Adrenal gland (tissue), 12 donors: ENCODE results near the gene AGPAT3. TPM values are rescaled to one million over a fixed set of nuclear protein-coding genes. Genes with fewer than 3 reads are reported as not detected.

Experiments used
- DNase-seq, 7 donors: peaks; one replicate each; pipeline ENCODE4 v3.0.0-alpha.2; 2019 to 2020
- H3K27ac ChIP-seq, 5 donors: fragments of 200-600 bp; sonication (generic) in 4 of 5; 1 replicate in 3 of 5; 2 replicates in 2 of 5; pipeline versions ENCODE4 v1.5.1 to v1.8.0; 2016 to 2020; ENCODE audit warnings: mild to moderate bottlenecking in 1 of 5
- H3K27me3 ChIP-seq: fragments of 200-600 bp; 2 replicates; pipeline ENCODE4 v1.8.0; 2021
- H3K36me3 ChIP-seq, 2 donors: fragments of 200-600 bp; replicated peaks in 1 of 2; 1 replicate in 1 of 2; 2 replicates in 1 of 2; pipeline versions ENCODE4 v1.5.1 to v1.8.0; 2018 to 2022
- H3K4me1 ChIP-seq, 2 donors: fragments of 200-600 bp; replicated peaks in 1 of 2; 1 replicate in 1 of 2; 2 replicates in 1 of 2; pipeline versions ENCODE4 v1.5.1 to v1.8.0; 2018 to 2021
- H3K4me3 ChIP-seq, 4 donors: fragments of 200-600 bp; sonication (generic) in 3 of 4; one replicate each; pipeline ENCODE4 v1.5.1; 2016 to 2018
- H3K9me3 ChIP-seq, 3 donors: fragments of 200-600 bp; sonication (generic) in 1 of 3; replicated peaks in 1 of 3; 1 replicate in 2 of 3; 2 replicates in 1 of 3; pipeline versions ENCODE4 v1.5.1 to v1.8.0; 2016 to 2021
- POLR2A ChIP-seq, 2 donors: fragments of 450-650 bp; IDR thresholded peaks; one replicate each; pipeline ENCODE4 v1.6.1; 2017; ENCODE audit warnings: antibody characterized with exemption in 2 of 2, mild to moderate bottlenecking in 2 of 2, moderate library complexity in 1 of 2
- WGBS, 4 donors: extraction: QIAGEN DNeasy Blood & Tissue Kit in 2 of 4; methylation state at CpG; one replicate each; pipeline versions ENCODE4 v1.1.5 to v1.1.7; 2013 to 2017; 5-methylcytosine and 5-hydroxymethylcytosine counted together
- intact Hi-C, 2 donors: fragments of 100-400 bp; cut with DNase I; formaldehyde crosslinking; loops; one replicate each; pipeline versions ENCODE4 v1.14.1 to v1.15.0; 2022 to 2023
- polyA plus RNA-seq, 3 donors: library from polyadenylated mRNA; stranded (reverse); fragments of 200-250 nt in 2 of 3; fragments of 350-450 nt in 1 of 3; fragmentation: Illumina TruSeq in 1 of 3; extraction: RNeasy Lipid Tissue Mini Kit (QIAGEN cat#74804) in 1 of 3; gene quantifications; one replicate each; pipeline ENCODE4 v1.2.3, GENCODE V29; 2013 to 2014
- total RNA-seq, 9 donors: library from RNA; depleted of rRNA in 4 of 9; stranded (reverse); fragments of >200 nt in 4 of 9; fragments of 120-200 nt in 1 of 9; fragmentation: NEBNext Ultra II Directional in 1 of 9; extraction: Animal tissue kit (Norgen Biotek cat#: 25700) in 1 of 9; gene quantifications; one replicate each; pipeline versions ENCODE4 v1.1.0 to v1.2.4, GENCODE V29; 2013 to 2023
- TF ChIP-seq, protein P1 (sequence below), 6 experiments: fragments of 450-650 bp in 4 of 6; fragments of 200-600 bp in 2 of 6; sonication (generic) in 1 of 6; IDR thresholded peaks; 1 replicate in 5 of 6; 2 replicates in 1 of 6; pipeline versions ENCODE4 v1.5.1 to v1.8.0; 2016 to 2021; ENCODE audit warnings: antibody characterized with exemption in 6 of 6, mild to moderate bottlenecking in 2 of 6, moderate library complexity in 1 of 6
- donor health status: healthy with polysubstance abuse.
- donor health status: Bipolar disorder and iron deficiency.
- donor health status: DM: yes; HTN: yes; CAD: no.
- donor health status: DM: no; HTN: no; CAD: no.
- donor health status: DM: no; HTN: no; CAD: no.
- donor health status: DM: yes; HTN: yes; CAD: no.

Gene AGPAT3
- total and polyA plus RNA-seq, 12 donors = 25.3 to 88.9 (median 47.8) TPM

- H3K36me3 ChIP-seq = no peaks in the 10 kb centered on the region
- H3K9me3 ChIP-seq = no peaks in the 10 kb centered on the region
- H3K27me3 ChIP-seq = no peaks in the 10 kb centered on the region
- no peak overlapping the region for H3K27ac ChIP-seq
- intact Hi-C loops = loop anchor here in 1 of 2 donors (10.0 kb wide), 1 partner anchor 45 kb away; no protein-coding TSS in a partner anchor
- peak in 1 of 7 donors; percentile 7 for DNase-seq
- H3K4me3 ChIP-seq = no peak overlapping the region
- TF ChIP-seq POLR2A (IDR thresholded peaks at IDR 0.05) = no peak
- TF ChIP-seq, protein P1, sequence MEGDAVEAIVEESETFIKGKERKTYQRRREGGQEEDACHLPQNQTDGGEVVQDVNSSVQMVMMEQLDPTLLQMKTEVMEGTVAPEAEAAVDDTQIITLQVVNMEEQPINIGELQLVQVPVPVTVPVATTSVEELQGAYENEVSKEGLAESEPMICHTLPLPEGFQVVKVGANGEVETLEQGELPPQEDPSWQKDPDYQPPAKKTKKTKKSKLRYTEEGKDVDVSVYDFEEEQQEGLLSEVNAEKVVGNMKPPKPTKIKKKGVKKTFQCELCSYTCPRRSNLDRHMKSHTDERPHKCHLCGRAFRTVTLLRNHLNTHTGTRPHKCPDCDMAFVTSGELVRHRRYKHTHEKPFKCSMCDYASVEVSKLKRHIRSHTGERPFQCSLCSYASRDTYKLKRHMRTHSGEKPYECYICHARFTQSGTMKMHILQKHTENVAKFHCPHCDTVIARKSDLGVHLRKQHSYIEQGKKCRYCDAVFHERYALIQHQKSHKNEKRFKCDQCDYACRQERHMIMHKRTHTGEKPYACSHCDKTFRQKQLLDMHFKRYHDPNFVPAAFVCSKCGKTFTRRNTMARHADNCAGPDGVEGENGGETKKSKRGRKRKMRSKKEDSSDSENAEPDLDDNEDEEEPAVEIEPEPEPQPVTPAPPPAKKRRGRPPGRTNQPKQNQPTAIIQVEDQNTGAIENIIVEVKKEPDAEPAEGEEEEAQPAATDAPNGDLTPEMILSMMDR (IDR thresholded peaks at IDR 0.05) = no peak
- H3K4me1 ChIP-seq = peaks cover 7 to 13% of the 10 kb centered on the region in 2 donors
- 91 to 97% (median 94%) methylated on average over 15 to 23 of the region's 23 CpGs for WGBS, 4 donors
Measured at GRCh38 chr21:43899307-43900077, 34.5 kb downstream of the AGPAT3 start.

DNA sequence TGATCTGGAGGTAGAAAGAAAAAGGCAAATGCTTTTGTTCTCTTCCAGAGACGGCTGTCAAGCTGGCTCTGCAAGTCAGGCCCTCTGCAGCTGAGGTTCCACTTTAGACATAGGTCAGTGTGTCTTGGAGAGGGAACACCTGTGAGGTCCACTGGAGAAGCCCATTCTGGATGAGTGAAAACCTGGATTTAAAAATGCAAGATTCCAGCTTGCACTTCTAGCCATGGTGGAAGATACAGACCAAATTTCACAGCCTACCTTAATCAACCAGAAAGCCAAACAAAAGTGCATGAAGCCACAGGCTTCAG, 35.0 kb downstream of the AGPAT3 start:
- Histone ChIP-seq H3K4me1 (peaks cover 7 to 12% of the 10 kb centered on the region in 2 donors), H3K9me3 (no peaks in the 10 kb centered on the region), H3K4me3 (no peak overlapping the region), H3K36me3 (no peaks in the 10 kb centered on the region), H3K27me3 (no peaks in the 10 kb centered on the region), H3K27ac (no peak overlapping the region)
- intact Hi-C loops = no loop called here
- 91 to 100% (median 96%) methylated on average over 1 of the region's 1 CpG for WGBS, 4 donors
- TF ChIP-seq POLR2A (IDR thresholded peaks at IDR 0.05) = no peak
- TF ChIP-seq, protein P1 (IDR thresholded peaks at IDR 0.05) = no peak
- no peak for DNase-seq

- intact Hi-C loops = no loop called here
- 94 to 100% (median 95%) methylated on average over 4 to 6 of the region's 6 CpGs for WGBS, 4 donors
Measured at GRCh38 chr21:43900690-43901089, 35.7 kb downstream of the AGPAT3 start.

GRCh38 chr21:43902441-43902840, 37.4 kb downstream of the AGPAT3 start:
- Histone ChIP-seq H3K4me3 (no peak overlapping the region), H3K9me3 (no peaks in the 10 kb centered on the region), H3K4me1 (peaks cover 7 to 12% of the 10 kb centered on the region in 2 donors), H3K27ac (peak overlapping the region; percentile 75 to 92 (median 77)), H3K36me3 (no peaks in the 10 kb centered on the region), H3K27me3 (no peaks in the 10 kb centered on the region)
- peak; percentile 64 to 91 (median 84) for DNase-seq
- TF ChIP-seq, protein P1 (IDR thresholded peaks at IDR 0.05) = no peak
- TF ChIP-seq POLR2A (IDR thresholded peaks at IDR 0.05) = peak in 1 of 2 donors; percentile 22
- 35 to 59% (median 47%) methylated on average over 6 of the region's 6 CpGs for WGBS, 4 donors
- intact Hi-C loops = no loop called here

More at GRCh38 chr21:43900690-43901089, 35.7 kb downstream of the AGPAT3 start:
- DNase-seq = peak in 1 of 7 donors; percentile 4
- peaks cover 7 to 12% of the 10 kb centered on the region in 2 donors for H3K4me1 ChIP-seq
- H3K36me3 ChIP-seq = no peaks in the 10 kb centered on the region
- H3K9me3 ChIP-seq = no peaks in the 10 kb centered on the region
- no peak overlapping the region for H3K4me3 ChIP-seq
- no peak overlapping the region for H3K27ac ChIP-seq
- TF ChIP-seq POLR2A (IDR thresholded peaks at IDR 0.05) = no peak
- TF ChIP-seq, protein P1 (IDR thresholded peaks at IDR 0.05) = no peak
- H3K27me3 ChIP-seq = no peaks in the 10 kb centered on the region
